GM19099 (cell line): ENCODE results near the gene TUBG2.

ENCODE experiments used
- POLR2A ChIP-seq: IDR thresholded peaks from 3 replicates; pipeline ENCODE4 v1.6.1; 2011; ENCODE audit warnings: low read depth; ENCODE audit not compliant: insufficient read length; ENCODE audit errors: extremely low read depth

TUBG2 gene

GRCh38 chr17:42702446-42702845 is 43.4 kb downstream of the TUBG2 start:
- no peak for TF ChIP-seq POLR2A

- no peak for TF ChIP-seq POLR2A
These were observed 45.4 kb downstream of the TUBG2 start for GRCh38 chr17:42704490-42704836.

GRCh38 chr17:42704837-42705494 is 45.9 kb downstream of the TUBG2 start:
- TF ChIP-seq POLR2A = peak; percentile 16

DNA sequence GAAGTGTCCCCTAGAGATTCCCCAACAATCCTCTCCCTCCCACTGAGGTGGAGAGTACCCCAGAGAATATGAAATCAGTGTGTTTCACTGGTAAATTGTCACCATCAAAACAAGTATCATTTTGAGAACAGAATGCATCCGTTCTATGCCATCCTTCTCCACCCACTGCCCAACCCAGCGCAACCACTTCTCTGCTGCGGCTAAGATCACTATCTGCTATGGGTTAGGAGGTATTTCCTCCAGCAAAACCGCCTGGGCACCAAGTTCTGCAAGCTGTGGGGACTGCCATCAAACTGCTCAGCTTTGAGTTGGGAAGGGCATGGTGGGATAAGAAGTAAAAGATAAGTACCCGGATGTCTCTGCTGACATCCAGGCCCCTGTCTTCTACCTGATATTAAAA is 47.6 kb downstream of the TUBG2 start:
- no peak for TF ChIP-seq POLR2A

DNA sequence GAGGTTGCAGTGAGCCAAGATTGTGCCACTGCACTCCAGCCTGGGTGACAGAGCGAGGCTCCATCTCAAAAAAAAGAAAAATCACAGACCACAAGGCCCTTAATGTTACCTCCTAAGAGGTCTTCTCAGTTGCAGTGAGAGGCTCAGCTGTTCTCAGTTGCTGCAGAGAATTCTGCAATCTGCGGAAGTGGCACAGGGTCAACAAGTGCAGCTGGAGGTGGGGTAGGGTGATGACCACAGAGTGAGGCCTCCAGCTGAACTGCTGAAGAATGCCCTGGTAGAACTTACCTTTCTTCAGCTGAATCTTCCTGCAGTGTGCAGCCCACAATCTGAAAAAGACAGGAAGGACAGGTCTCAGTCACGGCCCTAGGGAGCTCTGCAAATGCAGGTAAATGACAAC is 49.5 kb downstream of the TUBG2 start:
- no peak for TF ChIP-seq POLR2A

DNA sequence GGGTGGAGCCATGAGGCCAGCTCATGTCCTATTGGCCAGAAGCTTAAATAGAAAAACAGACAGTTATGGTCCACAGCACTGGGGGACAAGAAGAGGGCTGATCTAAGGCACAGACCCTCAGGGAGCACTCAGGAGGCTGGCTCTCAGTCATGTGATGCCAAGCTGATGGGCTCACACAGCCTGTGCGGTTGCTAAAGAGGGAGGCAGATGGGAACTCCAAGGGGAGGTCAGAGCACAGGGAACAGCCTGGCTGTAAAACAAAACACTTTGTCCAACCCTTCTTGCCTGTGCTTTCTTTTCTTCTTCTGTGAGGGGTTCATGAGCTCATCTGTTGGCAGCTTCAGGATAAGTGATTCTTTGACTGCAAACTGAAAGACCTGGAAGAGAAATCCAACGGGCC is 50.5 kb downstream of the TUBG2 start:
- no peak for TF ChIP-seq POLR2A
